K562 (cell line): Measurements from ENCODE around the gene ITPRIPL2. TPM values are rescaled to one million over a fixed set of nuclear protein-coding genes. Genes with fewer than 3 reads are reported as not detected.

Source experiments
- BRD4 ChIP-seq: fragments of 200-600 bp; sonication (generic); IDR thresholded peaks from 2 replicates; pipeline ENCODE4 v1.6.1; 2017; ENCODE audit warnings: inconsistent platforms
- CEBPG ChIP-seq, 3 experiments: fragments of 200-800 bp in 1 of 3; sonication (Bioruptor generic) in 1 of 3; sonication (generic) in 1 of 3; formaldehyde crosslinking in 1 of 3; IDR thresholded peaks in 2 of 3; conservative IDR thresholded peaks in 1 of 3; 2 replicates each; pipeline versions ENCODE4 v1.6.1 to v1.8.0; 2016 to 2022; ENCODE audit warnings: missing compliant biosample characterization in 2 of 3, missing genetic modification characterization in 2 of 3, mild to moderate bottlenecking in 1 of 3, missing genetic modification reagents in 1 of 3
- CSDE1 ChIP-seq, 2 experiments: fragments of 450-650 bp; IDR thresholded peaks; 2 replicates each; pipeline ENCODE4 v1.6.1; 2016; ENCODE audit warnings: mild to moderate bottlenecking in 1 of 2
- FOXA3 ChIP-seq, 2 experiments: fragments of 450-650 bp in 1 of 2; sonication (generic) in 1 of 2; formaldehyde crosslinking; IDR thresholded peaks in 1 of 2; conservative IDR thresholded peaks in 1 of 2; 2 replicates each; pipeline versions ENCODE4 v1.4.0 to v1.8.0; 2020 to 2022; ENCODE audit warnings: mild to moderate bottlenecking in 2 of 2, missing genetic modification reagents in 1 of 2
- FOXK2 ChIP-seq, 2 experiments: fragments of 450-650 bp; IDR thresholded peaks in 1 of 2; conservative IDR thresholded peaks in 1 of 2; 2 replicates each; pipeline ENCODE4 v1.6.1; 2016; ENCODE audit warnings: low read depth in 2 of 2, mild to moderate bottlenecking in 1 of 2
- HNRNPK ChIP-seq: fragments of 200-400 bp; formaldehyde crosslinking; IDR thresholded peaks from one replicate; pipeline ENCODE4 v1.6.1; 2018; ENCODE audit warnings: mild to moderate bottlenecking, low read depth, low read length; ENCODE audit not compliant: poor library complexity, severe bottlenecking
- HNRNPLL ChIP-seq: fragments of 200-400 bp; formaldehyde crosslinking; IDR thresholded peaks from 2 replicates; pipeline ENCODE4 v1.6.1; 2017; ENCODE audit warnings: low read length, low read depth, mild to moderate bottlenecking; ENCODE audit not compliant: poor library complexity, severe bottlenecking
- ILK ChIP-seq: fragments of 450-650 bp; IDR thresholded peaks from 2 replicates; pipeline ENCODE4 v1.6.1; 2016; ENCODE audit warnings: missing genetic modification characterization, low read depth, mild to moderate bottlenecking, missing compliant biosample characterization, moderate library complexity, borderline replicate concordance
- LCOR ChIP-seq: sonication (generic); formaldehyde crosslinking; IDR thresholded peaks from 2 replicates; pipeline ENCODE4 v1.8.0; 2022; ENCODE audit warnings: mild to moderate bottlenecking, missing genetic modification reagents
- LEF1 ChIP-seq: fragments of 450-650 bp; IDR thresholded peaks from 2 replicates; pipeline ENCODE4 v1.6.1; 2016; ENCODE audit warnings: mild to moderate bottlenecking
- MTF1 ChIP-seq: fragments of 250-450 bp; sonication (Bioruptor Pico); IDR thresholded peaks from 2 replicates; pipeline ENCODE4 v1.9.0; 2021; ENCODE audit warnings: moderate library complexity, mild to moderate bottlenecking, inconsistent platforms, borderline replicate concordance
- SAFB ChIP-seq: fragments of 200-400 bp; formaldehyde crosslinking; IDR thresholded peaks from 2 replicates; pipeline ENCODE4 v1.6.1; 2017; ENCODE audit warnings: low read depth, low read length, borderline replicate concordance
- SMAD1 ChIP-seq: fragments of 150-350 bp; IDR thresholded peaks from 2 replicates; pipeline ENCODE4 v1.6.1; 2014; ENCODE audit warnings: low read length, low read depth; ENCODE audit not compliant: partially characterized antibody
- ZNF121 ChIP-seq: sonication (generic); formaldehyde crosslinking; conservative IDR thresholded peaks from 2 replicates; pipeline ENCODE4 v1.8.0; 2022; ENCODE audit warnings: missing genetic modification reagents
- ZNF134 ChIP-seq: fragments of 250-450 bp; sonication (Bioruptor Pico); conservative IDR thresholded peaks from 2 replicates; pipeline ENCODE4 v1.4.0; 2020
- ZNF766 ChIP-seq: fragments of 200-800 bp; sonication (Bioruptor generic); conservative IDR thresholded peaks from 2 replicates; pipeline ENCODE4 v1.6.1; 2016; ENCODE audit warnings: missing genetic modification characterization, missing compliant biosample characterization
- polyA plus RNA-seq, 8 experiments: library from polyadenylated mRNA; depleted of rRNA in 4 of 8; stranded (reverse) in 5 of 8; unstranded in 3 of 8; fragments of >200 nt; fragmentation: Nextera tagmentation in 2 of 8; fragmentation: Illumina TruSeq in 1 of 8; extraction: Ambion mirVana in 2 of 8; extraction: Trizol in 1 of 8; gene quantifications; 2 replicates each; pipeline versions ENCODE4 v1.2.1 to v1.2.3, GENCODE V29; 2011 to 2014; ENCODE audit warnings: inconsistent platforms in 1 of 8, missing spikeins in 1 of 8
- total RNA-seq, 7 experiments: library from RNA; depleted of rRNA in 6 of 7; stranded (reverse); fragments of >200 nt in 6 of 7; fragmentation: Illumina TruSeq in 2 of 7; extraction: Trizol in 2 of 7; gene quantifications; 2 replicates each; pipeline versions ENCODE4 v1.2.1 to v1.2.3, GENCODE V29; 2011 to 2021; ENCODE audit warnings: low replicate concordance in 1 of 7
- TF ChIP-seq, protein P1 (sequence below): fragments of 250-450 bp; sonication (Bioruptor Pico); IDR thresholded peaks from 2 replicates; pipeline ENCODE4 v1.4.0; 2020
- TF ChIP-seq, protein P2 (sequence below), 2 experiments: fragments of 450-650 bp; IDR thresholded peaks; 2 replicates each; pipeline ENCODE4 v1.6.1; 2018; ENCODE audit warnings: mild to moderate bottlenecking in 2 of 2, low read depth in 1 of 2; ENCODE audit not compliant: partially characterized antibody in 2 of 2

The ITPRIPL2 gene
- total and polyA plus RNA-seq, 9 of the 15 experiments (the other 6 are each of a cell fraction or from before 2014, with no cell fraction given) = 0.04 to 2.2 (median 0.58) TPM

DNA sequence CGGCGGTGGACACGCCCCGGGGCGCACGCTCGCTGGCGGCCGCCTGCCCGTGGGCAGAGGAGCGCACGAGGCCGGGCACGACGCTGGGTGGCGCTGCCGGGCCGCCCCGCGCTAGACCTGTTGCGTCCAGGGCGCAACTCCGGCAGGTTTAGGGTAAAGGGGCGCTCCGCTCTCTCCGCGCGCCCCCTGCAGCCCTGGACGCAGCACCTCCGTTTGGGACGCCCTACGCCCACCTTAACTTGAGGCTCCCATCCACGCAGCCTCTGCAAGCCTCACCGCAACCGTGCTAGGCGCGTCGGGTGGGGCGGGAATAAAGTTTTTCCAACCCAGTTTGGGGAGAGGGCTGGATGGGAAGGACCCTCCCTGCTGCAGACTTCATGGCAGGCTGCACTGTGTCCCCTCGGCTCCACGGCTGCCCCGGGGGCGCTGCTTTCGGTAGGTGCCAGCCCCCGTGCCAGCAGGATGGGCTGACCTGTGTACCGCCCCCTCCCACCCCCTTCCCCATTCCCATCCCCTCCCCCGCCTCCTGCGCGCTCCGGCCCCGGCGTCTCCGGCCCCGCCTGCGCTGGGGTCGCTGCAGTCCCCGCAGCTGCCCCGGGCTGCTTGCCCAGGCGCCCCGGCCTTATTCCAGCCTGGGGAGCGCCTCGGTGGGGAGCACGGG, 54.1 kb downstream of the ITPRIPL2 start, which contains the start of gene SYT17 (continued):
- TF ChIP-seq, protein P1, sequence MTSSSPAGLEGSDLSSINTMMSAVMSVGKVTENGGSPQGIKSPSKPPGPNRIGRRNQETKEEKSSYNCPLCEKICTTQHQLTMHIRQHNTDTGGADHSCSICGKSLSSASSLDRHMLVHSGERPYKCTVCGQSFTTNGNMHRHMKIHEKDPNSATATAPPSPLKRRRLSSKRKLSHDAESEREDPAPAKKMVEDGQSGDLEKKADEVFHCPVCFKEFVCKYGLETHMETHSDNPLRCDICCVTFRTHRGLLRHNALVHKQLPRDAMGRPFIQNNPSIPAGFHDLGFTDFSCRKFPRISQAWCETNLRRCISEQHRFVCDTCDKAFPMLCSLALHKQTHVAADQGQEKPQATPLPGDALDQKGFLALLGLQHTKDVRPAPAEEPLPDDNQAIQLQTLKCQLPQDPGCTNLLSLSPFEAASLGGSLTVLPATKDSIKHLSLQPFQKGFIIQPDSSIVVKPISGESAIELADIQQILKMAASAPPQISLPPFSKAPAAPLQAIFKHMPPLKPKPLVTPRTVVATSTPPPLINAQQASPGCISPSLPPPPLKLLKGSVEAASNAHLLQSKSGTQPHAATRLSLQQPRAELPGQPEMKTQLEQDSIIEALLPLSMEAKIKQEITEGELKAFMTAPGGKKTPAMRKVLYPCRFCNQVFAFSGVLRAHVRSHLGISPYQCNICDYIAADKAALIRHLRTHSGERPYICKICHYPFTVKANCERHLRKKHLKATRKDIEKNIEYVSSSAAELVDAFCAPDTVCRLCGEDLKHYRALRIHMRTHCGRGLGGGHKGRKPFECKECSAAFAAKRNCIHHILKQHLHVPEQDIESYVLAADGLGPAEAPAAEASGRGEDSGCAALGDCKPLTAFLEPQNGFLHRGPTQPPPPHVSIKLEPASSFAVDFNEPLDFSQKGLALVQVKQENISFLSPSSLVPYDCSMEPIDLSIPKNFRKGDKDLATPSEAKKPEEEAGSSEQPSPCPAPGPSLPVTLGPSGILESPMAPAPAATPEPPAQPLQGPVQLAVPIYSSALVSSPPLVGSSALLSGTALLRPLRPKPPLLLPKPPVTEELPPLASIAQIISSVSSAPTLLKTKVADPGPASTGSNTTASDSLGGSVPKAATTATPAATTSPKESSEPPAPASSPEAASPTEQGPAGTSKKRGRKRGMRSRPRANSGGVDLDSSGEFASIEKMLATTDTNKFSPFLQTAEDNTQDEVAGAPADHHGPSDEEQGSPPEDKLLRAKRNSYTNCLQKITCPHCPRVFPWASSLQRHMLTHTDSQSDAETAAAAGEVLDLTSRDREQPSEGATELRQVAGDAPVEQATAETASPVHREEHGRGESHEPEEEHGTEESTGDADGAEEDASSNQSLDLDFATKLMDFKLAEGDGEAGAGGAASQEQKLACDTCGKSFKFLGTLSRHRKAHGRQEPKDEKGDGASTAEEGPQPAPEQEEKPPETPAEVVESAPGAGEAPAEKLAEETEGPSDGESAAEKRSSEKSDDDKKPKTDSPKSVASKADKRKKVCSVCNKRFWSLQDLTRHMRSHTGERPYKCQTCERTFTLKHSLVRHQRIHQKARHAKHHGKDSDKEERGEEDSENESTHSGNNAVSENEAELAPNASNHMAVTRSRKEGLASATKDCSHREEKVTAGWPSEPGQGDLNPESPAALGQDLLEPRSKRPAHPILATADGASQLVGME (CRISPR knock-in tag) = no peak
- TF ChIP-seq CSDE1 (IDR thresholded peaks at IDR 0.05) = no peak
- TF ChIP-seq ZNF121 (CRISPR knock-in tag) = no peak
- peak; percentile 88 for TF ChIP-seq HNRNPLL
- TF ChIP-seq SMAD1 = no peak
- TF ChIP-seq FOXA3 (CRISPR knock-in tag; conservative IDR thresholded peaks at IDR 0.05 in 1 of 2, IDR thresholded peaks at IDR 0.05 in 1 of 2) = no peak
- TF ChIP-seq BRD4 = no peak
- TF ChIP-seq FOXK2 (conservative IDR thresholded peaks at IDR 0.05 in 1 of 2, IDR thresholded peaks at IDR 0.05 in 1 of 2; ENCODE audit: low read depth in 2 of 2) = no peak
- no peak for TF ChIP-seq HNRNPK
- TF ChIP-seq, protein P2, sequence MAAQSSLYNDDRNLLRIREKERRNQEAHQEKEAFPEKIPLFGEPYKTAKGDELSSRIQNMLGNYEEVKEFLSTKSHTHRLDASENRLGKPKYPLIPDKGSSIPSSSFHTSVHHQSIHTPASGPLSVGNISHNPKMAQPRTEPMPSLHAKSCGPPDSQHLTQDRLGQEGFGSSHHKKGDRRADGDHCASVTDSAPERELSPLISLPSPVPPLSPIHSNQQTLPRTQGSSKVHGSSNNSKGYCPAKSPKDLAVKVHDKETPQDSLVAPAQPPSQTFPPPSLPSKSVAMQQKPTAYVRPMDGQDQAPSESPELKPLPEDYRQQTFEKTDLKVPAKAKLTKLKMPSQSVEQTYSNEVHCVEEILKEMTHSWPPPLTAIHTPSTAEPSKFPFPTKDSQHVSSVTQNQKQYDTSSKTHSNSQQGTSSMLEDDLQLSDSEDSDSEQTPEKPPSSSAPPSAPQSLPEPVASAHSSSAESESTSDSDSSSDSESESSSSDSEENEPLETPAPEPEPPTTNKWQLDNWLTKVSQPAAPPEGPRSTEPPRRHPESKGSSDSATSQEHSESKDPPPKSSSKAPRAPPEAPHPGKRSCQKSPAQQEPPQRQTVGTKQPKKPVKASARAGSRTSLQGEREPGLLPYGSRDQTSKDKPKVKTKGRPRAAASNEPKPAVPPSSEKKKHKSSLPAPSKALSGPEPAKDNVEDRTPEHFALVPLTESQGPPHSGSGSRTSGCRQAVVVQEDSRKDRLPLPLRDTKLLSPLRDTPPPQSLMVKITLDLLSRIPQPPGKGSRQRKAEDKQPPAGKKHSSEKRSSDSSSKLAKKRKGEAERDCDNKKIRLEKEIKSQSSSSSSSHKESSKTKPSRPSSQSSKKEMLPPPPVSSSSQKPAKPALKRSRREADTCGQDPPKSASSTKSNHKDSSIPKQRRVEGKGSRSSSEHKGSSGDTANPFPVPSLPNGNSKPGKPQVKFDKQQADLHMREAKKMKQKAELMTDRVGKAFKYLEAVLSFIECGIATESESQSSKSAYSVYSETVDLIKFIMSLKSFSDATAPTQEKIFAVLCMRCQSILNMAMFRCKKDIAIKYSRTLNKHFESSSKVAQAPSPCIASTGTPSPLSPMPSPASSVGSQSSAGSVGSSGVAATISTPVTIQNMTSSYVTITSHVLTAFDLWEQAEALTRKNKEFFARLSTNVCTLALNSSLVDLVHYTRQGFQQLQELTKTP (IDR thresholded peaks at IDR 0.05; ENCODE audit: low read depth in 1 of 2, partially characterized antibody in 2 of 2) = no peak
- no peak for TF ChIP-seq ZNF134 (CRISPR knock-in tag)
- no peak for TF ChIP-seq ZNF766 (CRISPR knock-in tag)
- peak; percentile 67 for TF ChIP-seq SAFB
- TF ChIP-seq MTF1 (CRISPR knock-in tag) = no peak
- TF ChIP-seq CEBPG (CRISPR knock-in tag; IDR thresholded peaks at IDR 0.05) = no peak
- TF ChIP-seq CEBPG (tag; conservative IDR thresholded peaks at IDR 0.05 in 1 of 2, IDR thresholded peaks at IDR 0.05 in 1 of 2) = no peak
- no peak for TF ChIP-seq LEF1
- no peak for TF ChIP-seq LCOR (CRISPR knock-in tag)
- no peak for TF ChIP-seq ILK (tag)
